Measurements from ENCODE around the gene MT1M.

MT1M gene

GRCh38 chr16:56625943-56626654, 6.4 kb upstream of the MT1M start:
- peak; percentile 91 for DNase-seq
- 16% methylated on average over 13 of the region's 16 CpGs for WGBS

GRCh38 chr16:56626685-56627084, 5.8 kb upstream of the MT1M start:
- Histone ChIP-seq H4K8ac (ENCODE audit: low read length) (no peak overlapping the region), H3K9me3 (ENCODE audit: control insufficient read depth, low read length) (no peaks in the 10 kb centered on the region), H3K27ac (ENCODE audit: low read length, poor library complexity, severe bottlenecking) (peak overlapping the region; percentile 72), H3K14ac (ENCODE audit: low read length in 2 of 2) (peak overlapping the region in 1 of 2 experiments; percentile 6), H2BK120ac (ENCODE audit: low read depth, low read length) (no peak overlapping the region), H3K4me1 (ENCODE audit: control insufficient read depth, insufficient read depth, low read depth, low read length) (peaks cover 22% of the 10 kb centered on the region), H2BK15ac (ENCODE audit: low read depth, poor library complexity, severe bottlenecking) (no peak overlapping the region), H3K23ac (ENCODE audit: low read length in 2 of 2) (no peak overlapping the region), H3K27me3 (ENCODE audit: control insufficient read depth in 1 of 2, insufficient read depth in 1 of 2, low read length in 2 of 2) (peaks cover 0 to 5% of the 10 kb centered on the region in 2 experiments), H4K91ac (ENCODE audit: low read length) (peak overlapping the region; percentile 64), H2AFZ (ENCODE audit: low read depth, low read length) (no peak overlapping the region), H3K4me3 (ENCODE audit: insufficient read depth in 1 of 2, low read depth in 1 of 2, low read length in 2 of 2) (peak overlapping the region in 1 of 2 experiments; percentile 81), H3K4ac (ENCODE audit: low read depth in 1 of 2, low read length in 2 of 2) (peak overlapping the region; percentile 22 to 46), H2BK5ac (ENCODE audit: low read depth, low read length, poor library complexity, severe bottlenecking) (no peak overlapping the region), H2AK5ac (ENCODE audit: low read length, severe bottlenecking) (no peak overlapping the region), H3K9ac (ENCODE audit: low read length) (peak overlapping the region; percentile 94), H2BK12ac (ENCODE audit: low read length in 2 of 2) (peak overlapping the region in 1 of 2 experiments; percentile 79), H3K4me2 (ENCODE audit: low read length, poor library complexity, severe bottlenecking) (peak overlapping the region; percentile 51), H3K36me3 (ENCODE audit: control insufficient read depth in 1 of 2, insufficient read depth in 2 of 2, low read depth in 1 of 2, low read length in 2 of 2) (no peaks in the 10 kb centered on the region), H3K79me1 (replicated peaks; ENCODE audit: low read length, poor library complexity, severe bottlenecking) (no peaks in the 10 kb centered on the region), H3K18ac (ENCODE audit: low read depth in 1 of 2, low read length in 2 of 2) (peak overlapping the region in 1 of 2 experiments; percentile 79)
- no peak for DNase-seq
- 45% methylated on average over 6 of the region's 7 CpGs for WGBS

More at GRCh38 chr16:56625943-56626654, 6.4 kb upstream of the MT1M start:
- H2BK15ac ChIP-seq (ENCODE audit: low read depth, poor library complexity, severe bottlenecking) = peak overlapping the region; percentile 65
- H2BK120ac ChIP-seq (ENCODE audit: low read depth, low read length) = no peak overlapping the region
- H3K4me2 ChIP-seq (ENCODE audit: low read length, poor library complexity, severe bottlenecking) = peak overlapping the region; percentile 76
- H3K79me1 ChIP-seq (replicated peaks; ENCODE audit: low read length, poor library complexity, severe bottlenecking) = no peaks in the 10 kb centered on the region
- peak overlapping the region; percentile 91 to 92 for H2BK12ac ChIP-seq (ENCODE audit: low read length in 2 of 2)
- H3K36me3 ChIP-seq (ENCODE audit: control insufficient read depth in 1 of 2, insufficient read depth in 2 of 2, low read depth in 1 of 2, low read length in 2 of 2) = no peaks in the 10 kb centered on the region
- H3K4me1 ChIP-seq (ENCODE audit: control insufficient read depth, insufficient read depth, low read depth, low read length) = peaks cover 22% of the 10 kb centered on the region
- peak overlapping the region; percentile 61 for H2AK5ac ChIP-seq (ENCODE audit: low read length, severe bottlenecking)
- peak overlapping the region; percentile 79 for H4K8ac ChIP-seq (ENCODE audit: low read length)
- no peak overlapping the region for H2BK5ac ChIP-seq (ENCODE audit: low read depth, low read length, poor library complexity, severe bottlenecking)
- peak overlapping the region; percentile 61 to 81 for H3K4me3 ChIP-seq (ENCODE audit: insufficient read depth in 1 of 2, low read depth in 1 of 2, low read length in 2 of 2)
- peak overlapping the region; percentile 34 for H4K91ac ChIP-seq (ENCODE audit: low read length)
- H3K4ac ChIP-seq (ENCODE audit: low read depth in 1 of 2, low read length in 2 of 2) = peak overlapping the region; percentile 63 to 66
- peak overlapping the region in 1 of 2 experiments; percentile 96 for H3K14ac ChIP-seq (ENCODE audit: low read length in 2 of 2)
- peaks cover 0 to 1% of the 10 kb centered on the region in 2 experiments for H3K27me3 ChIP-seq (ENCODE audit: control insufficient read depth in 1 of 2, insufficient read depth in 1 of 2, low read length in 2 of 2)
- no peaks in the 10 kb centered on the region for H3K9me3 ChIP-seq (ENCODE audit: control insufficient read depth, low read length)
- H3K27ac ChIP-seq (ENCODE audit: low read length, poor library complexity, severe bottlenecking) = peak overlapping the region; percentile 55
- H2AFZ ChIP-seq (ENCODE audit: low read depth, low read length) = peak overlapping the region; percentile 68
- peak overlapping the region in 1 of 2 experiments; percentile 23 for H3K23ac ChIP-seq (ENCODE audit: low read length in 2 of 2)
- H3K9ac ChIP-seq (ENCODE audit: low read length) = peak overlapping the region; percentile 94
- peak overlapping the region; percentile 82 to 90 for H3K18ac ChIP-seq (ENCODE audit: low read depth in 1 of 2, low read length in 2 of 2)

GRCh38 chr16:56628486-56629350, 3.7 kb upstream of the MT1M start:
- no peak overlapping the region for H3K27ac ChIP-seq (ENCODE audit: low read length, poor library complexity, severe bottlenecking)
- H3K9ac ChIP-seq (ENCODE audit: low read length) = no peak overlapping the region
- peaks cover 0 to 18% of the 10 kb centered on the region in 2 experiments for H3K27me3 ChIP-seq (ENCODE audit: control insufficient read depth in 1 of 2, insufficient read depth in 1 of 2, low read length in 2 of 2)
- no peaks in the 10 kb centered on the region for H3K9me3 ChIP-seq (ENCODE audit: control insufficient read depth, low read length)
- no peak overlapping the region for H2BK15ac ChIP-seq (ENCODE audit: low read depth, poor library complexity, severe bottlenecking)
- peaks cover 28% of the 10 kb centered on the region for H3K4me1 ChIP-seq (ENCODE audit: control insufficient read depth, insufficient read depth, low read depth, low read length)
- no peak overlapping the region for H4K91ac ChIP-seq (ENCODE audit: low read length)
- peak overlapping the region in 1 of 2 experiments; percentile 46 for H3K18ac ChIP-seq (ENCODE audit: low read depth in 1 of 2, low read length in 2 of 2)
- H3K36me3 ChIP-seq (ENCODE audit: control insufficient read depth in 1 of 2, insufficient read depth in 2 of 2, low read depth in 1 of 2, low read length in 2 of 2) = no peaks in the 10 kb centered on the region
- H3K4me3 ChIP-seq (ENCODE audit: insufficient read depth in 1 of 2, low read depth in 1 of 2, low read length in 2 of 2) = no peak overlapping the region
- no peak overlapping the region for H2AK5ac ChIP-seq (ENCODE audit: low read length, severe bottlenecking)
- H2BK120ac ChIP-seq (ENCODE audit: low read depth, low read length) = no peak overlapping the region
- 81% methylated on average over 9 of the region's 9 CpGs for WGBS
- H4K8ac ChIP-seq (ENCODE audit: low read length) = no peak overlapping the region
- DNase-seq = no peak
- no peak overlapping the region for H2AFZ ChIP-seq (ENCODE audit: low read depth, low read length)
- no peak overlapping the region for H3K4me2 ChIP-seq (ENCODE audit: low read length, poor library complexity, severe bottlenecking)
- no peak overlapping the region for H3K4ac ChIP-seq (ENCODE audit: low read depth in 1 of 2, low read length in 2 of 2)
- no peak overlapping the region for H3K23ac ChIP-seq (ENCODE audit: low read length in 2 of 2)
- H3K79me1 ChIP-seq (replicated peaks; ENCODE audit: low read length, poor library complexity, severe bottlenecking) = no peaks in the 10 kb centered on the region
- H2BK5ac ChIP-seq (ENCODE audit: low read depth, low read length, poor library complexity, severe bottlenecking) = no peak overlapping the region
- H3K14ac ChIP-seq (ENCODE audit: low read length in 2 of 2) = no peak overlapping the region
- peak overlapping the region in 1 of 2 experiments; percentile 59 for H2BK12ac ChIP-seq (ENCODE audit: low read length in 2 of 2)

DNA sequence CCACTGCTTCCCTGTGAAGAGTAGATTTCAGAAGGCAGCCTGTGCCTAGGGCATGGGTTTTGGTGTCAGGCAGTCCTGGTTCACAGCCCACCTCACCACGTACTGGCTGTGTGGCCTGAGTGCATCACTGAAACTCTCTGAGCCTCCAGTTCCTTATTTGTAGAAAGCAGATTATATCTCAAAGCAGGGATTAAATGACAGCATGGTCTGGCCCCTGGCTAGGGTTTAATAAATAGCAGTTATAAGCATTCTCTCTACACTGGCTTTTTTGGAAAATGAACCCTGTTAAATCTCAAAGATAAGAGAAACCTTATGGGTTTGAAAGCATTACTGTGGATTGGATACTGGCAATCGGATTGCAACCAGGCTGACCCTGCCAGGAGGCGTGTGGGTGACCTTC, 2.9 kb upstream of the MT1M start:
- H3K79me1 ChIP-seq (replicated peaks; ENCODE audit: low read length, poor library complexity, severe bottlenecking) = no peaks in the 10 kb centered on the region
- no peaks in the 10 kb centered on the region for H3K9me3 ChIP-seq (ENCODE audit: control insufficient read depth, low read length)
- no peak overlapping the region for H3K18ac ChIP-seq (ENCODE audit: low read depth in 1 of 2, low read length in 2 of 2)
- no peak overlapping the region for H2BK15ac ChIP-seq (ENCODE audit: low read depth, poor library complexity, severe bottlenecking)
- no peaks in the 10 kb centered on the region for H3K36me3 ChIP-seq (ENCODE audit: control insufficient read depth in 1 of 2, insufficient read depth in 2 of 2, low read depth in 1 of 2, low read length in 2 of 2)
- DNase-seq = no peak
- H3K4ac ChIP-seq (ENCODE audit: low read depth in 1 of 2, low read length in 2 of 2) = no peak overlapping the region
- peaks cover 0 to 26% of the 10 kb centered on the region in 2 experiments for H3K27me3 ChIP-seq (ENCODE audit: control insufficient read depth in 1 of 2, insufficient read depth in 1 of 2, low read length in 2 of 2)
- H3K4me3 ChIP-seq (ENCODE audit: insufficient read depth in 1 of 2, low read depth in 1 of 2, low read length in 2 of 2) = no peak overlapping the region
- H3K27ac ChIP-seq (ENCODE audit: low read length, poor library complexity, severe bottlenecking) = no peak overlapping the region
- no peak overlapping the region for H4K8ac ChIP-seq (ENCODE audit: low read length)
- no peak overlapping the region for H4K91ac ChIP-seq (ENCODE audit: low read length)
- H2BK12ac ChIP-seq (ENCODE audit: low read length in 2 of 2) = no peak overlapping the region
- no peak overlapping the region for H2BK120ac ChIP-seq (ENCODE audit: low read depth, low read length)
- H3K23ac ChIP-seq (ENCODE audit: low read length in 2 of 2) = no peak overlapping the region
- no peak overlapping the region for H2BK5ac ChIP-seq (ENCODE audit: low read depth, low read length, poor library complexity, severe bottlenecking)
- H3K9ac ChIP-seq (ENCODE audit: low read length) = no peak overlapping the region
- H2AFZ ChIP-seq (ENCODE audit: low read depth, low read length) = no peak overlapping the region
- 98% methylated on average over 2 of the region's 3 CpGs for WGBS
- H3K4me1 ChIP-seq (ENCODE audit: control insufficient read depth, insufficient read depth, low read depth, low read length) = peaks cover 28% of the 10 kb centered on the region
- H2AK5ac ChIP-seq (ENCODE audit: low read length, severe bottlenecking) = no peak overlapping the region
- no peak overlapping the region for H3K4me2 ChIP-seq (ENCODE audit: low read length, poor library complexity, severe bottlenecking)
- H3K14ac ChIP-seq (ENCODE audit: low read length in 2 of 2) = no peak overlapping the region

Data from mesenchymal stem cell (in vitro differentiated cells and primary cell).